H9 (cell line): ENCODE results near the gene DIP2C. TPM values are rescaled to one million over a fixed set of nuclear protein-coding genes. Genes with fewer than 3 reads are reported as not detected.

ENCODE experiments used
- DNase-seq: peaks from one replicate; pipeline ENCODE4 v3.0.0-alpha.2; 2017
- H2AFZ ChIP-seq: one replicate; pipeline ENCODE4 v1.6.1; 2013; ENCODE audit warnings: mild to moderate bottlenecking, low read length, control low read depth, moderate library complexity
- H2AK5ac ChIP-seq: 2 replicates; pipeline ENCODE4 v1.6.1; 2013; ENCODE audit warnings: low read length, control low read depth, mixed read lengths; ENCODE audit not compliant: insufficient read length
- H2BK120ac ChIP-seq: one replicate; pipeline ENCODE4 v1.6.1; 2013; ENCODE audit warnings: low read depth, mild to moderate bottlenecking, low read length, control low read depth, inconsistent platforms; ENCODE audit not compliant: poor library complexity, severe bottlenecking
- H2BK12ac ChIP-seq: 2 replicates; pipeline ENCODE4 v1.6.1; 2013; ENCODE audit warnings: low read length, control low read depth, mixed read lengths, low read depth; ENCODE audit not compliant: insufficient read length
- H2BK15ac ChIP-seq: 2 replicates; pipeline ENCODE4 v1.6.1; 2013; ENCODE audit warnings: low read depth, low read length, control low read depth
- H2BK20ac ChIP-seq: one replicate; pipeline ENCODE4 v1.6.1; 2013; ENCODE audit warnings: low read depth, mild to moderate bottlenecking, low read length, control low read depth, inconsistent platforms; ENCODE audit not compliant: poor library complexity, severe bottlenecking
- H2BK5ac ChIP-seq: 2 replicates; pipeline ENCODE4 v1.6.1; 2013; ENCODE audit warnings: low read length, control low read depth, mixed read lengths; ENCODE audit not compliant: insufficient read length
- H3K14ac ChIP-seq: 2 replicates; pipeline ENCODE4 v1.6.1; 2013; ENCODE audit warnings: low read length, control low read depth; ENCODE audit not compliant: insufficient read depth
- H3K18ac ChIP-seq: 2 replicates; pipeline ENCODE4 v1.6.1; 2013; ENCODE audit warnings: low read depth, mild to moderate bottlenecking, mixed read lengths, low read length, control low read depth; ENCODE audit not compliant: insufficient read length
- H3K23ac ChIP-seq: 2 replicates; pipeline ENCODE4 v1.6.1; 2013; ENCODE audit warnings: low read length, control low read depth, mixed read lengths, low read depth; ENCODE audit not compliant: insufficient read length
- H3K23me2 ChIP-seq: 2 replicates; pipeline ENCODE4 v1.6.1; 2013; ENCODE audit warnings: low read depth, mild to moderate bottlenecking, mixed read lengths, low read length, control low read depth; ENCODE audit not compliant: insufficient read length, poor library complexity, severe bottlenecking
- H3K27ac ChIP-seq: 2 replicates; pipeline ENCODE4 v1.5.1; 2013; ENCODE audit warnings: low read length, control low read depth, mixed read lengths, low read depth; ENCODE audit not compliant: insufficient read length
- H3K27me3 ChIP-seq: 2 replicates; pipeline ENCODE4 v1.6.1; 2013; ENCODE audit warnings: low read length, control low read depth, inconsistent platforms; ENCODE audit not compliant: insufficient read depth
- H3K4ac ChIP-seq: 2 replicates; pipeline ENCODE4 v1.6.1; 2013; ENCODE audit warnings: low read depth, mild to moderate bottlenecking, control low read depth, inconsistent platforms, low read length, moderate library complexity
- H3K4me1 ChIP-seq: 2 replicates; pipeline ENCODE4 v1.6.1; 2013; ENCODE audit warnings: low read length, control low read depth, inconsistent platforms; ENCODE audit not compliant: insufficient read depth
- H3K4me2 ChIP-seq: 2 replicates; pipeline ENCODE4 v1.6.1; 2013; ENCODE audit warnings: low read length, control low read depth, mixed read lengths; ENCODE audit not compliant: insufficient read length, insufficient read depth
- H3K56ac ChIP-seq: 2 replicates; pipeline ENCODE4 v1.6.1; 2013; ENCODE audit warnings: low read depth, mild to moderate bottlenecking, mixed read lengths, low read length, control low read depth; ENCODE audit not compliant: insufficient read length
- H3K79me1 ChIP-seq: 2 replicates; pipeline ENCODE4 v1.6.1; 2013; ENCODE audit warnings: low read depth, mild to moderate bottlenecking, moderate library complexity, low read length, control low read depth, inconsistent platforms; ENCODE audit not compliant: insufficient read depth, poor library complexity, severe bottlenecking
- H3K79me2 ChIP-seq: 2 replicates; pipeline ENCODE4 v1.6.1; 2013; ENCODE audit warnings: low read length, control low read depth, inconsistent platforms; ENCODE audit not compliant: insufficient read depth
- H3K9ac ChIP-seq: 2 replicates; pipeline ENCODE4 v1.6.1; 2013; ENCODE audit warnings: low read length, control low read depth, mixed read lengths; ENCODE audit not compliant: insufficient read length; ENCODE audit errors: extremely low read depth
- H3K9me3 ChIP-seq: one replicate; pipeline ENCODE4 v1.6.1; 2013; ENCODE audit warnings: low read depth, low read length, inconsistent platforms; ENCODE audit not compliant: control insufficient read depth
- H3T11ph ChIP-seq: one replicate; pipeline ENCODE4 v1.6.1; 2013; ENCODE audit warnings: mild to moderate bottlenecking, low read length, control low read depth, inconsistent platforms
- H4K20me1 ChIP-seq: one replicate; pipeline ENCODE4 v1.6.1; 2013; ENCODE audit not compliant: control insufficient read depth, insufficient read length, insufficient read depth
- H4K5ac ChIP-seq: 2 replicates; pipeline ENCODE4 v1.6.1; 2013; ENCODE audit warnings: low read depth, mild to moderate bottlenecking, mixed read lengths, low read length, control low read depth; ENCODE audit not compliant: insufficient read length
- H4K8ac ChIP-seq: replicated peaks from 2 replicates; pipeline ENCODE4 v1.6.1; 2013; ENCODE audit warnings: low read length, control low read depth, mixed read lengths, low read depth; ENCODE audit not compliant: insufficient read length
- H4K91ac ChIP-seq: 2 replicates; pipeline ENCODE4 v1.6.1; 2013; ENCODE audit warnings: low read depth, mild to moderate bottlenecking, moderate library complexity, mixed read lengths, low read length, control low read depth; ENCODE audit not compliant: insufficient read length
- H3K27ac Mint-ChIP-seq, 3 experiments: 2 replicates in 2 of 3; 3 replicates in 1 of 3; pipeline ENCODE4 v1.8.0; 2020 to 2021; ENCODE audit warnings: mixed read lengths in 3 of 3, mild to moderate bottlenecking in 1 of 3, moderate library complexity in 1 of 3
- H3K27me3 Mint-ChIP-seq: 2 replicates; pipeline ENCODE4 v1.8.0; 2021; ENCODE audit warnings: low read depth, mild to moderate bottlenecking, moderate library complexity, mixed read lengths
- H3K36me3 Mint-ChIP-seq, 3 experiments: 2 replicates in 2 of 3; 3 replicates in 1 of 3; pipeline ENCODE4 v1.8.0; 2020 to 2021; ENCODE audit warnings: low read depth in 3 of 3, mixed read lengths in 3 of 3; ENCODE audit not compliant: insufficient read depth in 1 of 3
- H3K4me1 Mint-ChIP-seq, 2 experiments: 2 replicates each; pipeline ENCODE4 v1.8.0; 2020; ENCODE audit warnings: mixed read lengths in 2 of 2
- H3K4me3 Mint-ChIP-seq, 2 experiments: 2 replicates in 1 of 2; 3 replicates in 1 of 2; pipeline ENCODE4 v1.8.0; 2020 to 2021; ENCODE audit warnings: mild to moderate bottlenecking in 2 of 2, mixed read lengths in 2 of 2, moderate library complexity in 1 of 2
- H3K9me3 Mint-ChIP-seq, 2 experiments: 2 replicates in 1 of 2; 3 replicates in 1 of 2; pipeline ENCODE4 v1.8.0; 2020; ENCODE audit warnings: mild to moderate bottlenecking in 2 of 2, mixed read lengths in 2 of 2, moderate library complexity in 1 of 2
- CTCF ChIP-seq: fragments of 200-600 bp; sonication (generic); conservative IDR thresholded peaks from 3 replicates; pipeline ENCODE4 v1.8.0; 2021; ENCODE audit warnings: antibody characterized with exemption, mild to moderate bottlenecking
- WGBS: extraction: QIAGEN DNeasy Blood & Tissue Kit; methylation state at CpG from one replicate; pipeline ENCODE4 v1.1.7; 2013; ENCODE audit warnings: missing lambda C conversion rate, low lambda C conversion rate, mixed read lengths; ENCODE audit not compliant: insufficient read length; ENCODE audit errors: extremely low coverage; 5-methylcytosine and 5-hydroxymethylcytosine counted together
- total RNA-seq: library from RNA; stranded (reverse); gene quantifications from 2 replicates; pipeline ENCODE4 v1.2.1, GENCODE V29; 2021

The DIP2C gene
- total RNA-seq, 1 experiment from 2014 or later: 7.9 TPM

GRCh38 chr10:390449-391100, 298.9 kb downstream of the DIP2C start:
- Mint-ChIP-seq H3K27me3 (no peaks in the 10 kb centered on the region), H3K27ac (peak overlapping the region in 1 of 3 experiments; percentile 6; a peak in 2 of 7 replicates), H3K4me1 (peaks cover 6 to 13% of the 10 kb centered on the region in 2 experiments), H3K4me3 (no peak overlapping the region), H3K9me3 (0 out of 5 replicates have a peak, but pooled peaks cover 0 to 2% of the 10 kb centered on the region in 2 experiments), H3K36me3 (peaks cover 3 to 11% (median 11%) of the 10 kb centered on the region in 3 experiments; a peak in 6 of 7 replicates)
- no peak overlapping the region for H2BK15ac ChIP-seq
- no peak for TF ChIP-seq CTCF
- no peaks in the 10 kb centered on the region for H3K79me2 ChIP-seq
- H3K4me1 ChIP-seq: 0 out of 2 replicates have a peak, but pooled peaks cover 2% of the 10 kb centered on the region
- no peak overlapping the region for H3K4me2 ChIP-seq
- no peaks in the 10 kb centered on the region for H3K23me2 ChIP-seq
- H3T11ph ChIP-seq: no peak overlapping the region
- H4K20me1 ChIP-seq: no peaks in the 10 kb centered on the region
- no peak overlapping the region for H3K56ac ChIP-seq
- H3K23ac ChIP-seq: no peak overlapping the region
- H3K14ac ChIP-seq: no peak overlapping the region
- H2BK5ac ChIP-seq: no peak overlapping the region
- WGBS: no CpG with 5 or more reads among the region's 32 CpGs
- H3K79me1 ChIP-seq: no peaks in the 10 kb centered on the region
- no peak overlapping the region for H2BK120ac ChIP-seq
- H3K4ac ChIP-seq: no peak overlapping the region
- H2BK20ac ChIP-seq: no peak overlapping the region
- H2AK5ac ChIP-seq: no peak overlapping the region
- H3K9me3 ChIP-seq: no peaks in the 10 kb centered on the region
- H3K27me3 ChIP-seq: no peaks in the 10 kb centered on the region
- no peak overlapping the region for H2AFZ ChIP-seq
- H3K18ac ChIP-seq: no peak overlapping the region
- no peak overlapping the region for H4K91ac ChIP-seq
- no peak for DNase-seq
- H4K8ac ChIP-seq: no peak overlapping the region
- H3K9ac ChIP-seq: no peak overlapping the region
- no peak overlapping the region for H4K5ac ChIP-seq
- no peak overlapping the region for H3K27ac ChIP-seq
- H2BK12ac ChIP-seq: no peak overlapping the region
